Fibroblast of skin of left quadriceps (primary cell): ENCODE measurements around the gene C2orf69.

ENCODE experiments used
- DNase-seq, 2 experiments: peaks; one replicate each; pipeline ENCODE4 v3.0.0-alpha.2; 2013; ENCODE audit warnings: low read depth in 2 of 2

C2orf69 gene

DNA sequence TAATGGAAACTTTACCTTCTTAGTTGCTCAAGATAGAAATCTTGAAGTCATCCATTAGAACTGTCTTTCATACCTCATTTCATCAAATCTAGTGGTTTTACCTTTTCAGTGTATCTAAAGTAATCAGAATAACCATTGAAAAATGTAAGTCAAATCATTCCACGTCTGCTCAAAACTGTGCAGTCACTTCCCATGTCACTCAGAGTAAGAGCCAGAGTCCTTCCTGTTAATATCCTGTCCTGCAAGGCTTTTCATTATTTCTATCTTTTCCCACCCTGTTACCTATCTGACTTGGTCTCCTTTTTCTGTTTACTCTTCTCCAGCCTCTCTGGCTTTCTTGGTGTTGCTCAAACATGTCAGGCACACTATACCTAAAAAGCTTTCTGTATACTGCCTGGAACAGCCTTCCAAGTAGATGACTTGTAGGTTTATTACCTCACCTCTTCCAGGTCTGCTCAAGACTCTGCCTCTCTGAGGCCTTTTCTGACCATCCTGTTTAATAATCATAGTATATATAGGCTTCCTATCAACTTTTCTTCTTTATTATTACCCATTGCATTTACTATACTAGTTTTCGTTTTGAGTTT is 3.4 kb downstream of the C2orf69 start:
- no peak for DNase-seq

DNA sequence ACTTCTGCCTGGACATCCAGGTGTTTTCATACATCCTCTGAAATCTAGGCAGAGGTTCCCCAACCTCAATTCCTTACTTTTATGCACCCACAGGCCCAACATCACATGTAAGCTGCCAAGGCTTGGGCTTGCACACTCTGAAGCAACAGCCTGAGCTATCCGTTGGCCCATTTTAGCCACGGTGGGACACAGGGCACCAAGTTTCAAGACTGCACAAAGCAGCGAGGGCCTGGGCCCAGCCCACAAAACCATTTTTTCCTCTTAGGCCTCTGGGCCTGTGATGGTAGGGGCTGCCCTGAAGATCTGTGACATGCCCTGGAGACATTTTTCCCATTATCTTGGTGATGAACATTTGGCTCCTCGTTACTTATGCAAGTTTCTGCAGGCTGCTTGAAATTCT is 5.9 kb downstream of the C2orf69 start:
- no peak for DNase-seq

DNA sequence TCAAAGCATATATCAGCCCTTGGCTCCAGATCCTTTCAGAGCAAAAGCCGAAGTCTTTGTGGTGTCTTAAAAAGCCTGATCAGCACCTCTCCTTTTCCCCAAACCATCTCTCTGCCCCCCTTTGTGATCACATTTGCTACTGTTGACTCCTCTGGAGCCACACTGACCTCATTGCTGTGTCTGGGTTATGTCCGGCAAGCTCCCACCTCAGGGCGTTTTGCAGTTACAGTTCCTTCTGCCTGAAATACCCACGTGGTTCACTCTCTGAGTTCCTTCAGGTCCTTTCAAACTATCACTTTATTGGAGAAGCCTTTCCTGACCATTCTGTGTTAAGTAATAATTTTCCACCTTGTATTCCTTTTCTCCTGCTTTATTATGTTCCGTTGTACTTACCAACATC is 11.8 kb downstream of the C2orf69 start:
- no peak for DNase-seq

DNA sequence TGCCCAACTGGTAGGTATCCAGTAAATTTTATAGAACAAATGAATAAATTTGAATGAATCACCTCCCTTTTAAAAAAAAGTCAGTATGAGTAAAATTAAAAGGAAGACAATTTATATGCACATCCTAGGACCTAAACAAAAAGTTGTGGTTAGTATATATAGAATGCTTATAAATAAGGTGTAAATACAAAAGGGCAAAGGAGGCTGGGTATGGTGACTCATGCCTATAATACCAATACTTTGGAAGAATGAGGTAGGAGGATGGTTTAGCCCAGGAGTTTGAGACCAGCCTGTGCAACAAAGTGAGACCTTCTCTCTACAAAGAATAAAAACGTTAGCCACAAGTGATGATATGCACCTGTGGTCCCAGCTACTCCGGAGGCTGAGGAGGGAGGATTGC is 12.8 kb downstream of the C2orf69 start:
- DNase-seq: no peak

DNA sequence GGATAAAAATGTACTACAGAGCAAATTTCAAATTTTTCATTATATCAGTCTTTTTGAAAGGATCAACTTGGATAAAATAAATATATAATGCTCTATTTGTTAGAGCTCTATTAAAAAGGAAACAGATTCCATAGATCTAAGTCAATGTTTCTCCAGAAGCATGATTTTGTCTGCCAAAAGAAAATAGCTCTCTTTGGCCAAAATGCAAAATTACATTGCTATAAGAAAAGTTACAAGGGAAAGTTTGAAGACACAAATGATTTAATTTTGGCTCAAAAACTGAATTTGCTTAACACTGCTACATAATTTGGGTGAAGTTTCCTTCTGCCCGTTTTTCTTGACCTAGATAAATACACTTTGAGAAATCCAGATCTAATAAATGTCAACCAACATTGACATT is 15.7 kb downstream of the C2orf69 start:
- no peak for DNase-seq

DNA sequence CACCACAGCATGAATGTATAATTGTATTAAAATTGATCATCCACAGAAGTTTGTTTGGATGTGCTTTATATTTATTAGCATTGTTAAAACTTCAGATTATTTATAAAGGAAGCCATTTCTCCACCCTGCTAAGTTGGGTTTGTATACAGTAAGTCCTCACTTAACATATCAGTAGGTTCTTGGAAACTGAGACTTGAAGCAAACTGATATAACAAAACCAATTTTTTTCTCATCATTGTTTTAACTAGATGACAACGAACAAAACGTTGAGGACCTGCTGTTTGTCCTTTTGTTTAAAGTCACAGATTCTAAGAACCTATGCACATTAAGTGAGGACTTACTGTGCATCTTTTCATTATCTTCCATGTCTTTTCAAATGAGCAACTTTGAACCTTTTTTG is 17.1 kb downstream of the C2orf69 start:
- no peak for DNase-seq

DNA sequence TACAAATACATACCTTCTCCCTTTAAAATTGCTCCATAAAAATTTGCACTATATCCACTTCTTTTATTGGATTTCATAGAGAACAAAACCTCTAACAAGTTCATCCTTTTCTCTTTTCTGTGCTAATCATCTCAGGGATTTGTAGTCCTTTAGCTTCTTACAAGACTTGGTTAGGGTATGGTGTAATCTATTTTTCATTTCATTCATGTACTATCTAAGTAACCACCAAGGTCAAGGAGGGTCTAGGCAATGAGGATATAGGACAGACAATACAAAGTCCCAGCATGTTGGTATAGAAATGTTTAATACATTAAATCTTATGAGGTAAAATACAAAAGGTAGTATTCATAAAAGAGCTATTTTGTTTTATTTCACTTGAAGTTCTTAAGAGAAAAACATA is 17.5 kb downstream of the C2orf69 start:
- no peak for DNase-seq

DNA sequence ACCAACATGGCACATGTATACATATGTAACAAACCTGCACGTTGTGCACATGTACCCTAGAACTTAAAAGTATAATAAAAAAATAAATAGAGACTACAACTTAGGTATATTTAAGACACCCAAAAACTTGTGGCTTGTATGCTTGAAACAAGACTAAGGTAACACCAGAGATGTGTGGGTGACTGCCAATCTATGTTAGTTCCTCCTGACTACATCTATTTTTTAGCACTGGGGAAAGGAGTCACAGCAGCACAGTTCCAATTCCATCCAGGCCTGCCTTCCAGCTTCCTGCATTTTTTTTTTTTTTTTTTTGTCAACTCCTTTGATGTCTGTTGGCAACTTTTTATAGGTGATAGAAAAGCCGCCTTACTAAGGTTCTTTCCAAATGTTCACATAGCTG is 18.2 kb downstream of the C2orf69 start:
- no peak for DNase-seq

DNA sequence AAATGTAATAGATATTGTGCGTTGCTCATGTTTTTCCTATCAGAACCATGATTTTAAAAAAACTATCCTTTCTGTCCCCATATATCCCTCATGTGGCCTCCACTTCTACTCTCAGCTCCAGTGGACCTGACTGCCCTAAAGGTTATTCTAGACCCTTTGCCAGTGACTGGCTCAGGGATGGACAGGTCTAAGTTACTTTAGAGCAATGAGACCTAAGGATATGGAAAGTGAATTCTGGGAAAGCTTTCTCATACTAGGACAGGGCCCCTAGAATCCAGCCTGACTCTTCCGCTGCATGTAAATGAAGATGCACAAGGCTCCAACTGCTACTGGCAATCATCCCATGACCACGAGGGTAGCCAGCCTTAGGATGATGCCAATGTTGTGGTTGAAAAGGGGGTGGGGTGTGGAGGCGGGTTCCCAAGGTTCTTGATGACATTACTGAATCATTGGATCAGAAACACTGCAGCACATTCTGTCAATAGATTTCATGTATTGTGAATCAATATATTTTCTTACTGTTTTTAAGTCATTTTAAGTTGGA is 21.3 kb downstream of the C2orf69 start:
- no peak for DNase-seq

DNA sequence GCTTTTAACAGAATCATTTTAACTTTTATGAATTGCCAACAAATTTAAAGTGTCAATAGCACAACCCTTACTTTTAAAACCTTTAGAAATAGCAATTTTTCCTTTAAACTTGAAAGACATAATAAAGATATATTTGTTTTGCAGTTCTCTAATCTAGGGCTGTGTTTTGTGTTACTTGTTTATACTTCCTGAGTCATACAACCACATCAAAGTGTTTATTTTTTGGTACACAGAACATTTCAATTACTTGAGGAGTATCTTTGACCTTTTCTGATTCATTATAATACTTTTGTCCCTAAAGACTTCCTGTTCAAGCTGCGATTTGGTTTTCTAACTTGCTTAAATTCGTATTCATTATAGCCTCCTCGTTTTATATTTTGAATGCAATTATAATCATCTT is 22.4 kb downstream of the C2orf69 start:
- DNase-seq: no peak

DNA sequence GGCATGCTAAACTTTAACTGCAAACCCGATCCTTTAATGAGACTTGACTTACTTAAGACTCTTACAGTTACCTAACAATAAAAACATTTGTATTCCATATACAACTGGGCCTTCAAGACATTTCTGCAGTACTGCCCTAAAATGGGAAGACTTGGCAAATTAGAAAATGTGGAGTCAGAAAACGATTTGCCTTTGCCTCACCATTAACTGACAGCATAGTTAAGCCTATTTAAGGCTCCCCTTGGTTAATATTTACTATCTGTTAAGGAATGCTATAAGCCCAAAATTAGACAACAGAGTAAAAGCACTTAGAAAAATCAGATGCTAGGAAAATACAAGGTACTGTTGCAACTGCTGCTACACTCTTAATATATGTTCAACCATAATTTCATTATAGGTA is 25.5 kb downstream of the C2orf69 start:
- no peak for DNase-seq

DNA sequence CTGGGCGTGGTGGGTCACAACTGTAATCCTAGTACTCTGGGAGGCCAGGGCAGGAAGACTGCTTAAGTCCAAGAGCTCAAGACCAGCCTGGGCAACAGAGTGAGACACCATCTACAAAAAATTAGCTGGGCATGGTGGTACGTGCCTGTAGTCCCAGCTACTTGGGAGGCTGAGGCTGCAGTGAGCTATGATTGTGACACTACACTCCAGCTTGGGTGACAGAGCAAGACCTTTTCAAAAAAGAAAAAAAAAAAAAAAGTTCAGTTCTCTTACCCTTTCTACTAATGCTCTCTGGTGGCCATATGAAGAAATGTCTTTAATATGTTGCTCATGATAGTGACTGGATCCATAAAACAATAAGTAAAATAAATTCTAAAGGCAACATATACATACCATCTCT is 29.3 kb downstream of the C2orf69 start:
- no peak for DNase-seq

DNA sequence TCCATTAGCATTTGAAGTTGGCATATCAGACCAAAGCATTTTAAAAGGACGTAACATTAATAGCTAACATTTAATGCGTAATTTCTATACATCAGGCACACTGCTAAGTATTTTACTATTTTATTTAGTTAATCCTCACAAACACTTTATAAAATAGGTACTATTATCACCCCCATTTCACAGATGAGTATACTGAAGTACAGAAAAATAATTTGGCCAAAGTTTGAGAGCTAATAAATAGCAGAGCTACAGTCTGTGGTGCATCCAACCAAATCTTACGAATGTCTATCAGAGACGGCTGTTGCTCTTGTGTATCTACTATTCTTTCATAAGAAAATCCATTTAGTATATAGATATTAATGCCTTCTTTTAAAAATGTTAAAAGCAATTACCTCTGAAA is 32.3 kb downstream of the C2orf69 start:
- no peak for DNase-seq

DNA sequence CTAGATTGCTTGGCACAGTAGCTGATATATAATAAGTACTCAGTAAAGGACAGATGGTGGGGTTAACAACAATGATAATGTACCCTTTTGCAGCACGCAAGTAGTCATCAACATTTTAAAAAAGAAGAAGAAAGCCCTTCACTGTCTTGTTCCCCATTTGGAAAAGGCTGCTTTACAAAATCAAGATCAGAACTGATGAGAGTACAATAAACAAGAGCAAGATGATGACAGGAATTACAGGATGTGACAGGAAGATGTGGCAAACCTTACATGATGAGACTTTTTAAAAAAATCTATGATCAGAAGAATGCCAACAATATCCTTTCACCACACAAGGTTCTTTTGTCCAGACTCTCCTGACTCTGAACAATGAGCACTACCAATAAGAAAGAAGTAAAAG is 35.1 kb downstream of the C2orf69 start:
- no peak for DNase-seq

DNA sequence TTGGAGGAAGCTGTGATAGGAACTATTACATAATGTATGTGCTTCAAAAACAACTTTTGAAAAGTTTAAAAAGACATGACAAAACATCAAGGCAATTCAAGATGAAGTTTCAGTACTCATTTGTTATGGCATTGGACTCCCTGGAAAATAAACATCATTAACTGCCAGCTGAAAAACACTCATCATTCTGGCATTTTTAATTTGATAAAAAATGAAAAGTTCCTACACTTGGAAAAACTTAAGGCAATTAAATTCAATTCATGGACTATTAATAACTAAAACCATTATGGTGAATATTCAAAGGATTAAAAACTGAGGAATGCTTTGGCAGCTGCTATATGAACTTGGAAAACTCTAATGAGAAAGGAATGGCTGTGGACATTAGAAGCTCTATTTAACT is 35.7 kb downstream of the C2orf69 start:
- DNase-seq: no peak

DNA sequence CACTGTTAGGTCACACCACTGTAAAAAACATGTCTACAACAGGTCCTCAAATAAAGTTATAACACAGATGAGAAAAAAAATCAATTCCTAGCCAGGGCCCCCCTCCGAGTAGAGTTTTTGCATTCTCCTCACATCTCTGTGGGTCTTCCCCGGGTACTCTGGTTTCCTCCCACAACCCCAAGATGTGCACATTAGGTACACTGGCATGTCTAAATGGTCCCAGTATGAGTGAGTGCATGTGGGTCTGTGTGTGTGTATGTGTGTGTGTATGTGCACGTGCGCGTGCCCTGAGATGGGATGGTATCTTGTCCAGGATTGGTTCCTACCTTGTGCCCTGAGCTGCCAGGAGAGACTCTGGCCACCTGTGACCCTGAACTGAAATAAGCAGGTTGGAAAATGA is 39.3 kb downstream of the C2orf69 start:
- no peak for DNase-seq

DNA sequence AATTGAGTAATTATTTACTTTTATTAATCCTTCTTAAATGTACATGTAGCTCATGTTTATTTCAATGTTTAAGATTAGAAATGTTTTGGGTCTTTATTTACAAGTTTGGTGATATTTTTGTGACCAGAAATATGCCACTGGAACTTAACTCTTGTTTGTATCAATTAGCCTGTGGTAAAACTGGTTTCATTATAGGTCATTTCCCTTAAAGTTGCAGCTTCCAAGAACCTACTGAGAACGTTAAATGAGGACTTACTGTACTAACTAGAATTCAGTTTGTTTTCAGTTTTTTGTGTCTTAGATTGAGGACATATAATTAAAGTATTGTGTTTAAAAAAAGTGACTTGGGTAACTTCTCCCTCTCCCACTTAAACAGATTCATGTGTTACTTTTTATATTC is 39.9 kb downstream of the C2orf69 start:
- DNase-seq: no peak

DNA sequence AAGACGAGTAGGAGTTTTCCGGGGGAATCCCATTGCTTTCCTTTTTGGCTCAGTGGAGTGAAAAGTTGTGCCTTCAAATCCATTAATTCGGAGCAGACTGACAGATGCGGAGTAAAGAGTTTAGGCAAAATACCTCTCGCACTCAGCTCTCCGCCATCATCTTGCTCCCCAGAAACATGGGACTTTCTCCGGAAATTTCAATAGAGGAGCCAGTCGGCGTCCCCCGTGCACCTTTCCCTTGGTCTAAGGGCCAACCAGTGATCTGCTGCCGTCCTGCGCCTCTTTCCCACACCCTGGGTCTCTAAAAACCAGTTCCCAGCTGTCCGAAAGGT is 43.9 kb downstream of the C2orf69 start:
- DNase-seq: no peak

DNA sequence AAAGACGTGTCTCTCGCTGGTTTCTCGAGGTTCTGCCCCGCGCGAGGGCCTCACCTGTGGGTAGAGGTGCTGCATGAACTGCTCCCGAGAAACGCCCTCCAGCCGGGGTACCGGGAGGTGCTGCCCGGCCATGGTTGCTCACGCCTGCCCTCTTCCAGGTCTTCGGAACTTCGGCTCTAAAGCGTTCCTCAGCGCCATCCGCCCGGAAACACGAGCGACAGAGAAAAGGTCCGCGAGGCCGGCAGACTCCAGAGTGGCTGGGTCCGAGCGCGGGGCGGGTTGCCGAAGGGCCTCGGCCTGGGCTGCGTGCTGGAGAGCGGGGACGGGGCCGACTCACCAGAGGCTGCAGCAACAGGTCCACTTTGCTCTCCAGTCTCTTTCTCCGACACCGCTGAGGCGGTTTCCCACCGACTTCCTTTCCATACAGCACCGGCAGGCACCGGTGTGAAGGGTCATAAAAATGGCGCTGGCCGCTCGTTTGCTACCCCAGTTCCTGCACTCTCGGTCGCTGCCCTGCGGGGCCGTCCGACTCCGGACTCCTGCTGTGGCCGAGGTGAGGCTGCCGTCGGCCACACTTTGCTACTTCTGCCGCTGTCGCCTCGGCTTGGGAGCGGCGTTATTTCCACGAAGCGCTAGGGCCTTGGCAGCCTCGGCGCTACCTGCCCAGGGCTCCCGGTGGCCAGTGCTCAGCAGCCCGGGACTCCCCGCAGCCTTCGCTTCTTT is 44.4 kb downstream of the C2orf69 start, which contains the start of the genes MAIP1 and TYW5:
MAIP1 (plus strand) TSS at position 244 of the 723 bp plus-strand sequence; CDS start at position 461, 217 bp downstream.
TYW5 (minus strand) TSS at position 153 of the 723 bp plus-strand sequence; CDS start at position 132, 21 bp downstream.
- DNase-seq: peak; percentile 63 to 72

DNA sequence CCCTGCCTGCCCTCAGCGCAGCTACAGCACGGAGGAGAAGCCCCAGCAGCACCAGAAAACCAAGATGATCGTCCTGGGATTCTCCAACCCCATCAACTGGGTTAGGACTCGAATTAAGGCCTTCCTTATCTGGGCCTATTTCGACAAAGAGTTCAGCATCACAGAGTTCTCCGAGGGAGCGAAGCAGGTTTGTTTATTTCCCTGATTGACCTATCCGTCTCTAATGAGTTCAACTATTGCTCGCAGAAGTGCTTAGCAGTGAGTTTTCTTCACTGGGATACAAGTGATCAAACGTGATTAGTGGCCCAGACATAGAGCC is 44.9 kb downstream of the C2orf69 start:
- no peak for DNase-seq

DNA sequence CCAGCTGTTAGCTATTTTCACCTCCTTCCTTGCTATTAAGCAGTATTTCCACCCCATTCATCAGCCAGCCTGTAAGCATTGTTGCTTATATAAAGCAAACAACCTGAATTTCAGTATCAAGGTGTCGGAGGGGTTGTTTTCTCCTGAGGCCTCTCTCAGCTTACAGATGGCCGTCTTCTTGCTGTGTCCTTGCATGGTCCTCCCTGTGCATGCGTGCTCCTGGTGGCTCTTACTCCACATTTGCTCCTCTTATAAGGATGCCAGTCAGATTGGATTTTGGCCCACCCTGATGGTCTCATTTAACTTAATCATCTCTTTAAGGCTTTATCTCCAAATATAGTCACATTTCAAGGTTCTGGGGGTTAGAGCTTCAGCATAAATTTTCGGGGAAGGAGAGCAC is 46.9 kb downstream of the C2orf69 start:
- no peak for DNase-seq

DNA sequence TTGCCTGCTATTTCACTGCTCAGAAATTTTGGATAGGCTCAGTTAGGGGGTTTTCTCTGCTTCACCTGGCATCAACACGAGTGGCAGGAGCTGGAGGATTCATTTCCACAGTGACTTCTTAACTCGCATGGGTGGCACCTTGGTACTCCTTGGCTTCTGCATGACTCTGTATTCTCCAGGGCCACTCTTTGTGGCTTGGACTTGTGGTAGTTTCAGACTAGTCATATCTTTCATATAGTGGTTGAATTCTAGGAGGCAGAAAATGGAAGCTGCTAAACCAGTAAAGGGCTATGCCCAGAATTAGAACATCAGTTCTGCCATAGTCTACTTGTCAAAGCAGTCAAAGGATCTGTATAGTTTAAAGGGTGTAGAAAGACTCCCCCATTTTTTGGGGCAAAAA is 51.1 kb downstream of the C2orf69 start:
- DNase-seq: no peak

DNA sequence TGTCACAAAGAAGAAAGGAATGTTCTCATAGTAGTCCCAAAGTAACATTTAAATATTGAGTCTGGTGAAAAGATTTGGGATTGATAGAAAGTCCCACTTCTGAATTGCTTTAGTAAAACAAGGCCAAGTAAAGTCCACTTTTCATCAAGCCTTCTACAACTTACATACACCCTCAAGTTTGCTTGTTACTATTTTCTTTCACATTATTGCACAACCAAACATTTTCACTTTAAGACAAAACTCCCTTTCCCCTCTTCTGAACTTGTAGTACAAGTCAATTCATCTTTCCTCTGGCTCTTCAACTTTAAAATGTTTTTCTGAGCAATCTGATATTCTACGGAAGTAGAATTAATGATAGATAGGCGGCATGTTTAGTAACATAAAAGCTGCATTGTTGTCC is 55.3 kb downstream of the C2orf69 start:
- DNase-seq: no peak

DNA sequence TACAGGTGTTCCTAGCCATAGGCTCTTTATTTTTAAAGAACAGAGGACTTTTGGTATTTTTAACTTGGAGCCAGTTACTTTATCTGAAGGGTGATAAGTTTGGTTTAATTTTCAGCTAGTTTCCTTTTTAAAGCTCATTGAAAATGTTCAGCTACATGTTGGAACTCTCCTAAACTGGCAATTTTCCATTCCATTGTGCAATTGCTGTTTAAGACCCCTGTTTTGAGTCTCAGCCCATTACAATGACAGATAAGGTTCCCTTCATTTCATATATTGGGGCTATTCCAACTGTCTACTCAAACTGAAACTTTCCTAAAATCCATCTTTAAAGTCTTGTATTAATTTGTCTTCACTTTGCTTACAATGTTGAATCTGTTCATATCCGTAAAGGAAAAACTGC is 55.9 kb downstream of the C2orf69 start:
- DNase-seq: no peak
